SKM-1 treated with dmso at 0.1 percent for 144 hours (cell line): Measurements from ENCODE around the gene RTL10.

Experiments
- DNase-seq: peaks from one replicate; lab custom pipeline; 2025; ENCODE audit not compliant: unreplicated experiment; lab: John Stamatoyannopoulos, UW

RTL10 gene

GRCh38 chr22:19864538-19865106 is 9.9 kb upstream of the RTL10 start:
- DNase-seq, result no peak

- no peak for DNase-seq
Observed at GRCh38 chr22:19863571-19863970, 8.9 kb upstream of the RTL10 start.

GRCh38 chr22:19862619-19863246 is 8.1 kb upstream of the RTL10 start:
- no peak for DNase-seq

GRCh38 chr22:19859861-19860510 is 5.3 kb upstream of the RTL10 start:
- no peak for DNase-seq

- DNase-seq, result no peak
Observed at GRCh38 chr22:19857382-19857781, 2.7 kb upstream of the RTL10 start.

- DNase-seq, result peak; percentile 35
Observed at GRCh38 chr22:19855504-19856409, 1.1 kb upstream of the RTL10 start.

- no peak for DNase-seq
Observed at GRCh38 chr22:19853879-19854777, 546 bp downstream of the RTL10 start.

GRCh38 chr22:19853058-19853878 is 1.4 kb downstream of the RTL10 start:
- DNase-seq, result no peak

- no peak for DNase-seq
Observed at GRCh38 chr22:19852177-19852781, 2.4 kb downstream of the RTL10 start.

GRCh38 chr22:19851291-19852176 is 3.1 kb downstream of the RTL10 start:
- DNase-seq, result no peak

GRCh38 chr22:19850763-19851109 is 3.9 kb downstream of the RTL10 start:
- no peak for DNase-seq

GRCh38 chr22:19849835-19850762 is 4.6 kb downstream of the RTL10 start:
- no peak for DNase-seq

- DNase-seq, result no peak
Observed at GRCh38 chr22:19848298-19849224, 6.1 kb downstream of the RTL10 start.

- no peak for DNase-seq
Observed at GRCh38 chr22:19847345-19847632, 7.4 kb downstream of the RTL10 start.

GRCh38 chr22:19846620-19847344 is 7.9 kb downstream of the RTL10 start:
- no peak for DNase-seq
